GM23248 (cell line): ENCODE results near the gene RIMS4.

Experiments
- EZH2 ChIP-seq: fragments of 200-600 bp; sonication (generic); IDR thresholded peaks from 2 replicates; pipeline ENCODE4 v1.6.1; 2018; ENCODE audit warnings: antibody characterized with exemption, mild to moderate bottlenecking; ENCODE audit not compliant: insufficient read depth, poor library complexity, severe bottlenecking
- EZH2phosphoT487 ChIP-seq: fragments of 200-600 bp; sonication (generic); IDR thresholded peaks from 2 replicates; pipeline ENCODE4 v1.6.1; 2018; ENCODE audit warnings: antibody characterized with exemption, moderate library complexity, mild to moderate bottlenecking, low read depth; ENCODE audit not compliant: insufficient read depth

DNA sequence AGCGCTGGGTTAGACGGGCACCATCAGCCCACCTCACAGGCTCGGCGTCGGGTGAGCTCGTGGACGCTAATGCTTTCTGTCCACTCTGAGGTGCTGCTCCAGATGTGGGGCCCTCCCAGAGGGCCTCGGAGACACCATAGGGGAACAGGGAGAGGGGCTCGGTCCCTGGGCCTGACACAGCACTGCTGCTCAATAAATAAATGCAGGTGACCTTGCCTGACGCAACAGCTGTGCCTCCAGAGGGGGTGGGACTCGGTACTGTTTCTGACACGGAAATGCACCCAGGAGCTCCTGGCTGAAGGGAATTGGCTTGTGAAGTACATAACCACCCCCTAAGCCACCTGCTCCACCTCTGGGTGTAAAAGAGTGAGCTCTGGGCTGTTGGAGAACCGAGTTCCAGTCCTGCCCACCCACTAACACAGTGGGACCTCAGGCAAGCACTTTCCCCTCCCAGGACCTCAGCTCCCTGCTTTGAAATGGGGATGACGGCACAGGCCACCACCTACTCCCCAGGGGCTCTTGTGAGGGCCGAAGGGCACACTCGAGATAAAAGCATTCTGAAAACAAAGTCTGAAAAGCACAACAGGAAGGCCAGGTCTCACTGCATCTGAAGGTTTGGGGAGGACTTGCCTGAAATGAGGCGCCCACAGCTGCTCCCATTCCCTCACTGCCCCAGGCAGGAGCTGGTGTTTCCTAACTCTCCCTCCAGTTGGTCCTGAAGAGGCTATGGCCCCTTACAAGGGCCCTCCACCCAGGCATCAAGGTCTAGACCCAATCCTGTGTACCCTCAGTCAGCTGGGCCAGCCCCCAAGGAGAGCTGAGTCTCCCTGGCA lies 58.0 kb downstream of the RIMS4 start:
- TF ChIP-seq EZH2 (no peak), EZH2phosphoT487 (no peak)
